ENCODE results near the gene OPCML.

DNA sequence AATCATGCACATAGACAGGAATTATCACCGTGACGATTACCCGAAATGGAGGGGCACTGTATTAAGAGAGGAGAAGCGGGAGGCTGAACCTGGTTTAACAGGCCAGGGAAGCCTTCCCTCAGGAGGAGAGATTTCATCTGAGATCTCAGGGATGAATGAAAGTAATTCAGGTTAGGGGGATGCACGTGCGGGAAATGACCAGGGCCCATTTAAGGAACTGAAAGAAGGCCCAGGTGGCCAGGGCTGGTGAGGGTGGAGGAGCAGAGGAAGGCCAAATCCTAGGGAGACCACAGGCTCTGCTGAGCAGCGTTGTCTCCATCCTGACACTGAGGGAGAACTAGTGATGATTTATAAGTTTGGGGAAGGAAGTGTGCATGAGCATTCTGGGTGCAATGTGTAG is 16.3 kb upstream of the OPCML start:
- TF ChIP-seq, protein P1, sequence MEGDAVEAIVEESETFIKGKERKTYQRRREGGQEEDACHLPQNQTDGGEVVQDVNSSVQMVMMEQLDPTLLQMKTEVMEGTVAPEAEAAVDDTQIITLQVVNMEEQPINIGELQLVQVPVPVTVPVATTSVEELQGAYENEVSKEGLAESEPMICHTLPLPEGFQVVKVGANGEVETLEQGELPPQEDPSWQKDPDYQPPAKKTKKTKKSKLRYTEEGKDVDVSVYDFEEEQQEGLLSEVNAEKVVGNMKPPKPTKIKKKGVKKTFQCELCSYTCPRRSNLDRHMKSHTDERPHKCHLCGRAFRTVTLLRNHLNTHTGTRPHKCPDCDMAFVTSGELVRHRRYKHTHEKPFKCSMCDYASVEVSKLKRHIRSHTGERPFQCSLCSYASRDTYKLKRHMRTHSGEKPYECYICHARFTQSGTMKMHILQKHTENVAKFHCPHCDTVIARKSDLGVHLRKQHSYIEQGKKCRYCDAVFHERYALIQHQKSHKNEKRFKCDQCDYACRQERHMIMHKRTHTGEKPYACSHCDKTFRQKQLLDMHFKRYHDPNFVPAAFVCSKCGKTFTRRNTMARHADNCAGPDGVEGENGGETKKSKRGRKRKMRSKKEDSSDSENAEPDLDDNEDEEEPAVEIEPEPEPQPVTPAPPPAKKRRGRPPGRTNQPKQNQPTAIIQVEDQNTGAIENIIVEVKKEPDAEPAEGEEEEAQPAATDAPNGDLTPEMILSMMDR (IDR thresholded peaks at IDR 0.05), result no peak
- no peak for TF ChIP-seq ZFX (IDR thresholded peaks at IDR 0.05; ENCODE audit: borderline replicate concordance)
